Measurements from ENCODE around the gene ZNF648.
"Not testable (repeated sequence)": the region's sequence is repeated elsewhere in the genome, so short reads cannot be mapped to it uniquely, and the experiment has no call there.

DNA sequence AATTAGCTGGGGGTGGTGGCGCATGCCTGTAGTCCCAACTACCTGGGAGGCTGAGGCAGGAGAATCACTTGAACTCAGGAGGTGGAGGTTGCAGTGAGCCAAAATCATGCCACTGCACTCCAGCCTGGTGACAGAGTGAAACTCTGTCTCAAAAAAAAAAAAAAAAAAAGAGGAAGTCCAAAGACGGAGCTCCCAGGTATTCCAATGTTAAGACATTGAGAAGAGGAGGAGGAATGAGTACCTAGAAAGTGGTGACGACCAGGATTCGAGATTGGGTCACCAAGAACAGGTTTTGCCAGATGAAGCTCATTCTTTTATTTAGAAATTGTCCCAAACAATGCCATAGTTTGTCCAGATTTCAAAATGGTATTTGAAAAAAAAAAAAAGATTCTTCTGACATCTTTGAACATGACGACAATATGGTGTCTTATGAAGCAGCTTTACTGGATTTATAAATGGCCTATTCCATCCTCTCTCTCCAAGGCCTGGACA is 33.0 kb upstream of the ZNF648 start:
- not testable (repeated sequence) for TF ChIP-seq EZH2 (IDR thresholded peaks at IDR 0.05; ENCODE audit: low read length, missing control alignments); CTCF (conservative IDR thresholded peaks at IDR 0.05 in 1 of 2, IDR thresholded peaks at IDR 0.05 in 1 of 2; ENCODE audit: low read depth in 1 of 2, low read length in 2 of 2)

All from fibroblast of lung (primary cell).